HepG2 (cell line): ENCODE data around the gene SLC25A11. TPM values are rescaled to one million over a fixed set of nuclear protein-coding genes. Genes with fewer than 3 reads are reported as not detected.

Source experiments
- E2F2 ChIP-seq: sonication (generic); formaldehyde crosslinking; IDR thresholded peaks from 2 replicates; pipeline ENCODE4 v1.4.0; 2020; ENCODE audit warnings: missing genetic modification reagents, borderline replicate concordance
- HNRNPK ChIP-seq: fragments of 200-400 bp; formaldehyde crosslinking; IDR thresholded peaks from 2 replicates; pipeline ENCODE4 v1.6.1; 2018; ENCODE audit warnings: low read length, low read depth, moderate library complexity, mild to moderate bottlenecking; ENCODE audit not compliant: poor library complexity, severe bottlenecking
- MAFF ChIP-seq: IDR thresholded peaks from 2 replicates; pipeline ENCODE4 v1.6.1; 2011; ENCODE audit warnings: low read depth, low read length, improper control_type of control experiment
- MAZ ChIP-seq, 2 experiments: sonication (generic) in 1 of 2; formaldehyde crosslinking in 1 of 2; IDR thresholded peaks; 2 replicates each; pipeline versions ENCODE4 v1.5.0 to v1.6.1; 2012 to 2020; ENCODE audit warnings: low read depth in 2 of 2, mild to moderate bottlenecking in 2 of 2, borderline replicate concordance in 1 of 2, improper control_type of control experiment in 1 of 2, low read length in 1 of 2, missing genetic modification reagents in 1 of 2, moderate library complexity in 1 of 2
- MYPOP ChIP-seq: sonication (generic); formaldehyde crosslinking; IDR thresholded peaks from 2 replicates; pipeline ENCODE4 v1.8.1; 2023; ENCODE audit warnings: mild to moderate bottlenecking, moderate library complexity, missing genetic modification reagents
- POLR2A ChIP-seq, 2 experiments: IDR thresholded peaks; 2 replicates each; pipeline ENCODE4 v1.6.1; 2011; ENCODE audit warnings: low read depth in 2 of 2, low read length in 2 of 2, mild to moderate bottlenecking in 1 of 2, moderate library complexity in 1 of 2; ENCODE audit not compliant: insufficient read depth in 1 of 2
- RBFOX2 ChIP-seq: fragments of 200-400 bp; formaldehyde crosslinking; IDR thresholded peaks from 2 replicates; pipeline ENCODE4 v1.6.1; 2017; ENCODE audit warnings: low read depth, mild to moderate bottlenecking, low read length
- RNF219 ChIP-seq: sonication (generic); formaldehyde crosslinking; IDR thresholded peaks from 2 replicates; pipeline ENCODE4 v1.5.0; 2020; ENCODE audit warnings: mild to moderate bottlenecking, missing genetic modification reagents
- SETDB1 ChIP-seq: sonication (generic); formaldehyde crosslinking; IDR thresholded peaks from 2 replicates; pipeline ENCODE4 v1.5.1; 2020; ENCODE audit warnings: missing genetic modification reagents, mild to moderate bottlenecking, borderline replicate concordance
- ZBTB40 ChIP-seq, 2 experiments: fragments of 450-650 bp in 1 of 2; sonication (generic) in 1 of 2; formaldehyde crosslinking in 1 of 2; IDR thresholded peaks; 2 replicates each; pipeline versions ENCODE4 v1.6.1 to v1.8.0; 2016 to 2022; ENCODE audit warnings: antibody characterized with exemption in 1 of 2, mild to moderate bottlenecking in 1 of 2, missing genetic modification reagents in 1 of 2
- ZBTB7A ChIP-seq: sonication (generic); formaldehyde crosslinking; IDR thresholded peaks from 2 replicates; pipeline ENCODE4 v1.8.0; 2022; ENCODE audit warnings: mild to moderate bottlenecking, missing genetic modification reagents
- ZNF251 ChIP-seq: sonication (generic); formaldehyde crosslinking; IDR thresholded peaks from 2 replicates; pipeline ENCODE4 v1.9.0; 2021; ENCODE audit warnings: mild to moderate bottlenecking, missing genetic modification reagents
- ZNF879 ChIP-seq: sonication (generic); formaldehyde crosslinking; IDR thresholded peaks from 2 replicates; pipeline ENCODE4 v1.8.1; 2023; ENCODE audit warnings: missing genetic modification reagents
- polyA plus RNA-seq, 8 experiments: library from polyadenylated mRNA; depleted of rRNA in 3 of 8; stranded (reverse) in 7 of 8; unstranded in 1 of 8; fragments of >200 nt; fragmentation: Illumina TruSeq in 4 of 8; extraction: Trizol in 4 of 8; gene quantifications; 2 replicates each; pipeline versions ENCODE4 v1.2.1 to v1.2.3, GENCODE V29; 2011 to 2016; ENCODE audit warnings: low read depth in 4 of 8, missing spikeins in 1 of 8, mixed read lengths in 1 of 8; ENCODE audit not compliant: insufficient read depth in 1 of 8
- total RNA-seq, 5 experiments: library from RNA; depleted of rRNA; stranded (reverse); fragments of >200 nt; fragmentation: Illumina TruSeq; extraction: Trizol; gene quantifications; 2 replicates each; pipeline ENCODE4 v1.2.3, GENCODE V29; 2016; ENCODE audit warnings: low read depth in 1 of 5

SLC25A11 gene
- total and polyA plus RNA-seq, 2 of the 13 experiments (the other 11 are each of a cell fraction or from before 2014, with no cell fraction given): 35.4 to 47.2 TPM

GRCh38 chr17:4967539-4968485 is 28.0 kb upstream of the SLC25A11 start, which contains the start of gene SPAG7 (continued):
- TF ChIP-seq ZBTB7A (CRISPR knock-in tag) (peak; percentile 60), MYPOP (CRISPR knock-in tag) (peak; percentile 80), RNF219 (CRISPR knock-in tag) (no peak), RBFOX2 (peak; percentile 94), SETDB1 (CRISPR knock-in tag) (no peak), E2F2 (CRISPR knock-in tag) (no peak), ZBTB40 (IDR thresholded peaks at IDR 0.05) (no peak), ZBTB40 (CRISPR knock-in tag; IDR thresholded peaks at IDR 0.05) (peak; percentile 71), ZNF879 (CRISPR knock-in tag) (0 out of 2 replicates have a peak, but pooled peaks have one; percentile 50), POLR2A (IDR thresholded peaks at IDR 0.05; ENCODE audit: insufficient read depth in 1 of 2, low read depth in 2 of 2, low read length in 2 of 2) (peak; percentile 74 to 85), MAZ (IDR thresholded peaks at IDR 0.05; ENCODE audit: borderline replicate concordance, low read depth, low read length) (0 out of 2 replicates have a peak, but pooled peaks have one; percentile 61), MAZ (CRISPR knock-in tag; IDR thresholded peaks at IDR 0.05; ENCODE audit: low read depth) (peak; percentile 26; the same call in 1 of the 2 replicates), MAFF (no peak), HNRNPK (peak; percentile 33), ZNF251 (no peak)
